ENCODE data around the gene RBFOX2. TPM values are rescaled to one million over a fixed set of nuclear protein-coding genes. Genes with fewer than 3 reads are reported as not detected.

The RBFOX2 gene
- total and polyA plus RNA-seq, 2 of the 13 experiments (the other 11 are each of a cell fraction or from before 2014, with no cell fraction given), result 37.3 to 40.4 TPM

- TF ChIP-seq TIGD3 (CRISPR knock-in tag; IDR thresholded peaks at IDR 0.05; ENCODE audit: borderline replicate concordance) (no peak), ZNF552 (CRISPR knock-in tag; IDR thresholded peaks at IDR 0.05; ENCODE audit: borderline replicate concordance) (no peak), POLR2AphosphoS2 (IDR thresholded peaks at IDR 0.05; ENCODE audit: low read depth, low read length) (no peak), MXI1 (IDR thresholded peaks at IDR 0.05; ENCODE audit: borderline replicate concordance, low read depth, low read length) (no peak), PLSCR1 (CRISPR knock-in tag; IDR thresholded peaks at IDR 0.05; ENCODE audit: borderline replicate concordance) (no peak), ZNF337 (CRISPR knock-in tag; IDR thresholded peaks at IDR 0.05; ENCODE audit: borderline replicate concordance, low read depth) (no peak), CCDC6 (CRISPR knock-in tag; IDR thresholded peaks at IDR 0.05) (no peak), ARNTL (CRISPR knock-in tag; IDR thresholded peaks at IDR 0.05) (no peak), ZNF619 (CRISPR knock-in tag; IDR thresholded peaks at IDR 0.05) (no peak), ZFY (CRISPR knock-in tag; IDR thresholded peaks at IDR 0.05) (no peak), AFF4 (CRISPR knock-in tag; IDR thresholded peaks at IDR 0.05) (no peak), KLF6 (CRISPR knock-in tag; IDR thresholded peaks at IDR 0.05) (no peak), GFI1 (CRISPR knock-in tag; IDR thresholded peaks at IDR 0.05; ENCODE audit: borderline replicate concordance) (no peak), ZNF773 (CRISPR knock-in tag; IDR thresholded peaks at IDR 0.05; ENCODE audit: borderline replicate concordance) (no peak)
- TF ChIP-seq, protein P1, sequence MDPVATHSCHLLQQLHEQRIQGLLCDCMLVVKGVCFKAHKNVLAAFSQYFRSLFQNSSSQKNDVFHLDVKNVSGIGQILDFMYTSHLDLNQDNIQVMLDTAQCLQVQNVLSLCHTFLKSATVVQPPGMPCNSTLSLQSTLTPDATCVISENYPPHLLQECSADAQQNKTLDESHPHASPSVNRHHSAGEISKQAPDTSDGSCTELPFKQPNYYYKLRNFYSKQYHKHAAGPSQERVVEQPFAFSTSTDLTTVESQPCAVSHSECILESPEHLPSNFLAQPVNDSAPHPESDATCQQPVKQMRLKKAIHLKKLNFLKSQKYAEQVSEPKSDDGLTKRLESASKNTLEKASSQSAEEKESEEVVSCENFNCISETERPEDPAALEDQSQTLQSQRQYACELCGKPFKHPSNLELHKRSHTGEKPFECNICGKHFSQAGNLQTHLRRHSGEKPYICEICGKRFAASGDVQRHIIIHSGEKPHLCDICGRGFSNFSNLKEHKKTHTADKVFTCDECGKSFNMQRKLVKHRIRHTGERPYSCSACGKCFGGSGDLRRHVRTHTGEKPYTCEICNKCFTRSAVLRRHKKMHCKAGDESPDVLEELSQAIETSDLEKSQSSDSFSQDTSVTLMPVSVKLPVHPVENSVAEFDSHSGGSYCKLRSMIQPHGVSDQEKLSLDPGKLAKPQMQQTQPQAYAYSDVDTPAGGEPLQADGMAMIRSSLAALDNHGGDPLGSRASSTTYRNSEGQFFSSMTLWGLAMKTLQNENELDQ (CRISPR knock-in tag; IDR thresholded peaks at IDR 0.05; ENCODE audit: borderline replicate concordance), result no peak
- TF ChIP-seq, protein P2, sequence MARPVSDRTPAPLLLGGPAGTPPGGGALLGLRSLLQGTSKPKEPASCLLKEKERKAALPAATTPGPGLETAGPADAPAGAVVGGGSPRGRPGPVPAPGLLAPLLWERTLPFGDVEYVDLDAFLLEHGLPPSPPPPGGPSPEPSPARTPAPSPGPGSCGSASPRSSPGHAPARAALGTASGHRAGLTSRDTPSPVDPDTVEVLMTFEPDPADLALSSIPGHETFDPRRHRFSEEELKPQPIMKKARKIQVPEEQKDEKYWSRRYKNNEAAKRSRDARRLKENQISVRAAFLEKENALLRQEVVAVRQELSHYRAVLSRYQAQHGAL (CRISPR knock-in tag; IDR thresholded peaks at IDR 0.05; ENCODE audit: not compliant biosample characterization), result no peak
Observed at GRCh38 chr22:35840302-35840739, 188.3 kb downstream of the RBFOX2 start (continued).
